GM21515 (cell line): ENCODE data around the gene ST3GAL3.

Source experiments
- ATAC-seq: cut with Tn5 transposase; IDR thresholded peaks from one replicate; pipeline ENCODE4 v1.9.1; 2021; ENCODE audit not compliant: unreplicated experiment

The ST3GAL3 gene, protein sequence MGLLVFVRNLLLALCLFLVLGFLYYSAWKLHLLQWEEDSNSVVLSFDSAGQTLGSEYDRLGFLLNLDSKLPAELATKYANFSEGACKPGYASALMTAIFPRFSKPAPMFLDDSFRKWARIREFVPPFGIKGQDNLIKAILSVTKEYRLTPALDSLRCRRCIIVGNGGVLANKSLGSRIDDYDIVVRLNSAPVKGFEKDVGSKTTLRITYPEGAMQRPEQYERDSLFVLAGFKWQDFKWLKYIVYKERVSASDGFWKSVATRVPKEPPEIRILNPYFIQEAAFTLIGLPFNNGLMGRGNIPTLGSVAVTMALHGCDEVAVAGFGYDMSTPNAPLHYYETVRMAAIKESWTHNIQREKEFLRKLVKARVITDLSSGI

DNA sequence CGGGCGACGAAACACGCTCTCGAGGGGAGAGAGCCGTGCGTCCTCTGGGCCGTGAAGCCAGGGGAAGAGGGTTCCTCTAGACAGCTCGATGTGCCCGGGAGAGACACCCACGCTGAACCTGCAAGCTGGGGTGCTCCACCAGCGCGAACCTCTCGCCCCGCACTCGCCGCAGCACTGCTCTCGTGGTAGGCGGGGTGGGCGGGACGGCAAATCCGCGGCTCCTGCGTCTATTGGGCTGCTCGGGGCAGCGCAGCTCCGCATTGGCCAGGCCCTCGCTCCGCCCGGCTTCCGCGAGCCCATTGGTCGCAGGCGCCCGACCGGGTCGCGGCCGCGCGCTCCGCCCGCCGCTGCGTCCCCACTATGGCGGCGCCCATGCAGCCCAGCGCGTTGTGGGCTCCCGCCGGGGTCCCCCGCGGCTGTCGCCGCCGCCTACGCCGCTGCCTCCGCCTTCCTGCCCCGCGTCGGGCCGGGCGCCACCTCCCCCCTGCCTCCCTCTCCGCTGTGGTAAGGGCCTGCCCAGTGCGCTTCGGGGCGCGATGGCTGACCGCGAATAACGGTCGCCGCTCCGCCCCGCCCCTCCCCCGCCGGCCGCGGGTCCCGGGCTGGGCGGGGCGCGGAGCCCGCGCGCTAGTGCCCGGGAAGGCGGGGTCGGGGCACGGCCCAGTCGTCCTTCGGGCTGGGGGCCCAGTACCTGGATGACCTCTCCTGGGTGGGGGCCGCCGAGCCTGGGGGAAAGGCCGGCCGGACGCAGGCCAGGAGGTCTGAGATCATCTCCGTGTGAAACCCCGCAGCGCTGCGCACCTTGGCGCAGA lies at the start of gene ST3GAL3:
Gene ST3GAL3 (plus strand): TSS at position 347 of the 812 bp plus-strand sequence. CDS start 28,727 bp downstream, outside the sequence.
- peak; percentile 89 for ATAC-seq

DNA sequence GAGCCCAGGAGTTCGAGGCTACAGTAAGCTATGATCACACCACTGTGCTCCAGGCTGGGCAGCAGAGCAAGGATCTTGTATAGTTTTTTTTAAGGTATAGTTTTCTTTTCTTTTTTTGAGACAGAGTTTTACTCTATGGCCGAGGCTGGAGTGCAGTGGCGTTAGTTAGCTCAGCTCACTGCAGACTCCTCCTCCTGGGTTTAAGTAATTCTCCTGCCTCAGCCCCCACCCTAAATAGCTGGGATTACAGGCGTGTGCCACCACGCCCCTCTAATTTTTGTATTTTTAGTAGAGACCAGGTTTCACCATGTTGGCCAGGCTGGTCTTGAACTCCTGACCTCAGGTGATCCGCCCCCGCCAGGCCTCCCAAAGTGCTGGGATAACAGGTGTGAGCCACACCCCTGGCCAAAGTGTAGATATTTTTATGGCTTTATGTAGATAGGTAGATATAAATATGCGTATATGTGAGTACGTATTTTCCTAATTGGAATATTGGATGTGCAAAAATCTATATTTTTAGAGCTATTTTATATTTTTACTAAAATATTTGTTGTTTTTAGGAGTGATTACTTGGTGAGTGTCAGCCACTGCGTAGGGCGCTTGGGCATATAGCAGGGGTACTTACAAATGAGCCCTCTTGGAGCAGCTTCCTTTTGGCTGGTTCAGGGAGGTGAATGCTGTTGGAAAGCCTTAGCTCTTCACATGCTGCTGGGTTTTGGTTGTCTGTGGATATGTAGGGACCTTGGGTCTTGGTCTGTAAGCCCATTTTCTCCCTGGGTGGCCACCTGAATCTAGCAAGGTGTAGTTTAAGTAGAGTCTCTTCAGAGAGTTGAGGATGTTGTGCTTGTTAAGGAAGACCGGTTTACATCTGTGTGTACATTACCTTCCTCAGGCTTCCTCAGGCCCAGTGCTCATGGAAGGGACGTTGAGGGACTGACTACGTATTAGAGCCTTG lies 47.8 kb upstream of the ST3GAL3 start:
- ATAC-seq, result no peak

DNA sequence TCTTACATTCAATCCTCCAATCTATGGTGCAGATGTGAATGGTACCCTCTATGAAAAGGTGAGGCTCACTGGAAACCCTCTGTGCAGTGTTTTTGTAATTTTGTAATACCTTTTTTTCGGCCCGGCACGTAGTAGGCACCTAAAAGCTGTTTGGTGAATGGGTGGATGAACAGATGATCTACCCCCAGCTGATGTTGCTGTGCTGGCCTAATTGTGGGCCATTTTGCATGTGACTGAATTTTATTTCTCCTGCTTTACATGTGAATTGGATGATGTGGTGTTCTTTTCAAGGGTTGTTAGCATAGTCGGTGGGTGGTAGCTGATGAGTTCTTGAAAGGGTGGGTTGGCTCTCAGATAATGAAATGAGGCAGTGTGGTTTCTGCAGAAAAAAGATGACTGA lies 47.0 kb upstream of the ST3GAL3 start:
- ATAC-seq, result no peak

DNA sequence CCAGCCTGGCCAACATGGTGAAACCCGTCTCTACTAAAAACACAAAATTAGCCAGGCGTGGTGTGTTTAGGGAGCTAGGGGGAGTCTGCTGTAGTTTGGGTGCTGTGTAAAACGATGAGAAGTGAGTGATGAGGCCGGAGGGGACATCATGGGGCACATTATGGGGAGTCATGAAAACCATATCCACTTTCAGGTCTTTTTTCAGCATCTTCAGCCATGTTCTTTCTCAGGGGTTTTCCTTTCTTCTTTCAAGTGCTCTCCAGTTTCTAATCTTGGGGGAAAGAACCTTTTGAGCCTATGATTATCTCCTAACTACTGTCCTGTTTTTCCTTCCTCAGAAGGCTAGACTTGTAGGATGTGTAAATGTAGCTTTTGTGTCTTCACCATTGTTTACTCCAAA lies 43.0 kb upstream of the ST3GAL3 start:
- no peak for ATAC-seq

DNA sequence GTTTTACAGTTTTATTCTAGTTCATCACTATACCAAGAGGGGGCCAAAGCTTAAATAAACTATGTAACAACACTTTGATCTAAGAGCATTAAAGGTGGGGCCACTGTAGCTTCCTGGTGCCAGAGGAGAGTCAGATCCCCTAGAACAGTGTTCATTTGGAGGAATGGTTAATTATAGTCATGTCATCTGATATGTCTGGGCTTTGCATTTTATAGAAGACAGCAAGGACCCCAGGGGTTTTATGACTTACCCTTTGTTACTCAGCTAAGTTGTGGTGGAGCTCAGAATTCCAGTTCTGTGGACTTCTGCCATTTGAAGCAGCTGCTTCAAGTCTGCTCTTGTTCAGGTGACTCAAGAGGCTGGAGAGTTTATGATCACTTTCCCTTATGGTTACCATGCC lies 40.7 kb upstream of the ST3GAL3 start:
- no peak for ATAC-seq

DNA sequence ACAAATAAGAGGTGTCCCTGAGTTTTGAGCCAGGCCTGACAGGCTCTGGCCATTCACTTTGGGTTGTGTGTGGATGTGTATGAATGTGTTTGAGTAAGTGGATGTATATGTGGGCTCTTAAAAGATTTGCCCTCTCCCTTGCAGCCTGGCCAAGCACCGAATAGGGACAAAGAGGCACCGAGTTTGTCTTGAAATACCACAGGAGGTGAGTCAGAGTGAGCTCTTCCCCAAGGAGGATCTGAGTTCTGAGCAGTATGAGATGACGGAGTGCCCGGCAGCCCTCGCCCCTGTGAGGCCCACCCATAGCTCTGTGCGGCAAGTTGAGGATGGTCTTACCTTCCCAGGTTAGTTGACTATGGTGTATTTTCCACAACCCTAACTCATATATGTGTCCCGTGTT lies 38.4 kb upstream of the ST3GAL3 start:
- ATAC-seq, result no peak

DNA sequence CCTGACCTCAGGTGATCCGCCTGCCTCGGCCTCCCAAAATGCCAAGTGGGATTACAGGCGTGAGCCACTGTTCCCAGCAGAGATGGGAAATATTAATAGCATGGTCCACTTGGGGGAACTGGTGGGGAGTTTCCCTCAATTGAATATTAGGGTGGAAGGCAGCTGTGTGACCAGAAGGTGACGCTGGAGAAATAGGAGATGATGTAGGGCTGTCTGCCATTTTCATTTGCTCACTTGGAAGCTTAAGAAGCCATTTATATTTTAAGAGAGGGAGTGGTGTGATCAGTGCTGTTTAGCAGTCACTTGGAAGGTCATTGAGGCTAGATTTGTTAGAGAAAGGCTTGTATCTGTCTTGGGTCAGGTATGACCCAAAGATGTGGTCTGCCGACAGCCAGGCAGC lies 37.5 kb upstream of the ST3GAL3 start:
- ATAC-seq, result no peak

DNA sequence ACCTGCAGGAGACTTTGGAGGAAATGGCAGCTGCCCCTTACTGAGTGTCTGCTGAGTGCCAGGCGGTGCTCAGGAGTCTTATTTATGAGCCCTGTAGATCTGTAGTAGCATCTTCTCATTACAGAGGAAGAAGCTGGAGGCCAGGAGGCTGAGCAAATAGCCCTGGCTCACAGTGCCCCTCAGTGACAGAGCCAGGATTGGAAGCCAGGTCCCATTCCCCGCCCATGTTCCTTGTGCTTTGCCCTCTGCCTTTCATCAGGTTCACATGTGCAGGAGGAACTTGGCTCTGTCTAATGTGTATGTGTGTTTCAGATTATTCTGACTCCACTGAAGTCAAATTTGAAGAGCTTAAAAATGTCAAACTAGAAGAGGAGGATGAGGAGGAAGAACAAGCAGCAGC lies 36.1 kb upstream of the ST3GAL3 start:
- ATAC-seq, result no peak

DNA sequence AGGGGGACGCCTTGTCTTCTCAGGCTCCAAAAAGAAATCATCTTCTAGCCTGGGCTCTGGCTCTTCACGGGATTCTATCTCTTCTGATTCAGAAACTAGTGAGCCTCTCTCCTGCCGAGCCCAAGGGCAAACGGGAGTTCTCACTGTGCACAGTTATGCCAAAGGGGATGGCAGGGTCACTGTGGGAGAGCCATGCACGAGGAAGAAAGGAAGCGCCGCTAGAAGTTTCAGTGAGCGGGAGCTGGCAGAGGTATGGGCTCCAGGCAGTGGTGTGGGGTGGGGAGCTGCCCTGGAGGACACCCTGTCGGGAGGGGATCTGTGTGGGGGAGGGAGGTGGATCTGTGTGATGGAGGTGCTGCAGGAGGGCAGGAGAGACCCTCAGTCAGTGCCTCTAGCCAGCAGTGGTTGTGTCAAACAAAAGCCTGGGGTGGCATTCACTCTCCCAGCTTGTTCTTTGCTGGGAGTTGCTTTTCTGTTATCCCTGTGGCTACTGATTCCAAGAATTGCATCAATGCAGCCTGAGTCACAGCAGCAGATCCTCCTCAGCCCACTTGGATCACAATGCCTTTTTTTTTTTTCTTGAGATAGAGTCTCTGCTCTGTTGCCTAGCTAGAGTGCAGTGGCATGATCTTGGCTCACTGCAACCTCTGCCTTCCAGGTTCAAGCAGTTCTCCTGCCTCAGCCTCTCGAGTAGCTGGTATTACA lies 35.6 kb upstream of the ST3GAL3 start:
- no peak for ATAC-seq

DNA sequence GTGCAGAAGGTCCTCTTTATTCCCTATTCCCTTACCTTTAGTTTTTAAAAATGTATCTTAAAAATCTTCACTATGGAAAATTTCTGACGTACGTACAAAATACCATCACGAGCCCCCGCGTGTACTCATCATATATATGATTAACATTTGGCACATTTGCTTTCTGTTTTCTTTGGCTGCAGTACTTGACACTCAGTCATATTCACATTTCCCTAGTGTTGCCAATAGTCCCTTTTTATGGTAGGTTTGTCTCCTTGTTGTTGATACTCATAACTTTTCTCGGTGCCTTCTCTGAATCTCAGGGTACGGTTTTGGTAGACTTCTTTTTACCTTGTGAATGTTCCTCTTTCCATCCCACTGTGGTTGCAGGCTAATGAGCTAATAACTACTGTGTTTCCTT lies 34.1 kb upstream of the ST3GAL3 start:
- ATAC-seq, result no peak

DNA sequence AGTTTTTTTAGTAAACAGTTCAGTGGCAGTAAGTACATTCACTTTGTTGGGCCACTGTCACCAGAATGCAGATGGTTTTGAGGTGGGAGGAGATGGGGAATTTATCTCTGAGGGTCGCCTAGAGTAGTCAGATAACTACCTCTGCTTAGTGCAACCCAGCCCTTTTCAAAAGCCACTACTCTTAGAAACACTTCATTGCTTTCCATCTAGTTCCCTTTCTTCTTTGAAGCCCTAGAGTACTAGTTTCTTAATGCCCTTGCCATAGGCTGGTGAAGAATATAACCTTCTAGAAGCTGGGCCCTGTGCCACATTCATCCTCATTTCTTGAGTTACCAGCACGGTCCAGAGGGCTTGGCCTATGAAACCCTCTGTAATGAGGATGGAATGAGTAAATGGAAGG lies 28.4 kb upstream of the ST3GAL3 start:
- no peak for ATAC-seq

DNA sequence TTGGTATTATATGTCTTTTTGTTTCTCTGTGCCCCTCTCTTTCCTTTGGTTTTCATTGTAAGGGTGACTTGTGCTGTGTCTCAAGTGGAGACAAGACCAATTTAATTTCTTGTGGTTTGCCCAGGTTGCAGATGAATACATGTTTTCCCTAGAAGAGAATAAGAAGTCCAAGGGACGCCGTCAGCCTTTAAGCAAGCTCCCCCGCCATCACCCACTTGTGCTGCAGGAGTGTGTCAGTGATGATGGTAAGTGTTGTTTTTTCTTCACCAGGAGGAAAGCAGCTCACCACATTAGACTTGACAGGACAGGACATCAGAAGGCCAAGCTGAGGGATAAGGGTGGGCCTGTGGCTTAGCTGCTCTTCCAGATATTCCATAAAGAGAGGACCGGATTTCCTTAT lies 23.8 kb upstream of the ST3GAL3 start:
- no peak for ATAC-seq

DNA sequence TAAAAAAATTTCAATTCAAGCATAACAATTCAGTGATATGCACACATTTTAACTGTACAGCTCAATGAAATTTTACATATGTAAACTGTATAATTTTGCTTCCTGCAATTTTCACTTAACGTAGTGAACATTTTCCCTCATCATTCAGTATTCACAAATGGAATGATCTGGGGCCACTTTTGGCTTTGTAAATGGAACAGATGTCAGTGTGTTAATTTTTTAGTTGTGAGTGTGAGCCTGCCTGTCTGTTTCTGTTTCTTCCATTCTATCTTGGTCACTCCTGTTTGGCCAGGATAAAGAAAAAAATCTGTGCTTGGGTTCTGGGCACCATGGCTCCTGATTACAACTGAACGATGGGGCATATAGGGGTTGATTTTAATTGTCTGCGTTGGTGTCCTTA lies 20.5 kb upstream of the ST3GAL3 start:
- ATAC-seq, result no peak

DNA sequence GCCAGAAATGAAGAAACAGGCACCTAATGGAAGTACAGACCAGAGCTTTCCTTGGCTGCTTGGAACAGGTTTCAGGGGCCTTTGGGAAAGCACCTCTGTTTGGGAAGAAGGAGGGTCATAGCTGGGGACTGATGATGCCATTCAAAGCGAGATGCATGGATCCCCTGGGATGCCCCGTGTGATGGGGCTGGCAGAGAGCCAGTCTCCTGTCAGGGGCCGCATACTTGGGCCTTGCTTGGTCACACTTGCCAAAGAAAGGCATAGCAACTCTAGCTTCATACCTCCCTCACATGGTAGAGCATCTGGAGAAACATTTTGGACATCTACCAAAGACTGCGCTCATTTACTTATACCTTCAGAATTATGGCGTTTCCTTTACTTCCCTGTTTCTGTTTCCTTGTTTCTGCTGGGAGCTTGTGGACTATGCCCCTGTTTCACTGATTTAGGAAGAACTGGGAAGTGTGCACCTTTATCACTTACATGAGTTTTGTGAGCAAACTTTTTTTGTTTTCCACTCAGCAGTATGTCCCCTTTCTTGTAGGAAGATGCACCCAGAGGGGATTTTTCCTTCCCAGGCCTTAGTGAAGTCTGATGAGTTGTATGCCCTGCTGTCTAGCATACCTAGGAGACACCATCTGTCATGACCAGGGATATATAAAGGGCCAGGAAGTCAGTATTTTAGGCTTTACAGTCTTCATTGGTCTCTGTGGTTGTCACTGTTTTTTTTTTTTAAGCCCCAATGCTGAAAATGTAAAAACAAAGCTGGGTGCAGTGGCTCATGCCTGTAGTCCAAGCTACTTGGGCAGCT lies 19.8 kb upstream of the ST3GAL3 start:
- ATAC-seq, result no peak

DNA sequence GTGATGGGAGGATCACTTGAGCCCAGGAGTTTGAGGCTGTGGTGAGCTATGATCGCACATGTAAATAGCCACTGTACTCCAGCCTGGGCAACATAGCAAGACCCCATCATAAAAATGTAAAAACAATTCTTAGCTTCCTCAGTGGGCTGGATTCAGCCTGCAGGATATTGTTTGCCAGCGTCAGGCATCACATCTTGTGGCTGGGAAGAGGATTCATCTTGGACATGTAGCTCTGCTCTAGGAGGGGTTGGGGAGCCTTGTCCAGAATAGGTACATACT lies 19.3 kb upstream of the ST3GAL3 start:
- no peak for ATAC-seq

DNA sequence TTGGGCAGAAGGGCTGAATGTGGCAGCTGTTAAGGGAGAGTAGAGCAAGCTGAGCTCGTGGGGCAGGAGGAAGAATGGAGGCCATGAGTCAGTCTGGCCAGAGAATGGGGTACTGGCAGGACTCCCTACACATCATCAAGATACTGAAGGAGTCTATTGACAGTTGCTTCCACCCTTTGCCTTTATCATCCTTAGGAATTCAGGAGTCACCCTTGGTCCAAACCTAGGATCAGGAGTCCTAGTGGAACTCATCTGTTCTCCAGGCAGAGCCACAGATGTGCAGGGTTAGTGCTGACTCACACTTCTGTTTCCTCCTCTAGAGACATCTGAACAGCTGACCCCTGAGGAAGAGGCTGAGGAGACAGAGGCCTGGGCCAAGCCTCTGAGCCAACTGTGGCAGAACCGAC lies 18.7 kb upstream of the ST3GAL3 start:
- no peak for ATAC-seq

DNA sequence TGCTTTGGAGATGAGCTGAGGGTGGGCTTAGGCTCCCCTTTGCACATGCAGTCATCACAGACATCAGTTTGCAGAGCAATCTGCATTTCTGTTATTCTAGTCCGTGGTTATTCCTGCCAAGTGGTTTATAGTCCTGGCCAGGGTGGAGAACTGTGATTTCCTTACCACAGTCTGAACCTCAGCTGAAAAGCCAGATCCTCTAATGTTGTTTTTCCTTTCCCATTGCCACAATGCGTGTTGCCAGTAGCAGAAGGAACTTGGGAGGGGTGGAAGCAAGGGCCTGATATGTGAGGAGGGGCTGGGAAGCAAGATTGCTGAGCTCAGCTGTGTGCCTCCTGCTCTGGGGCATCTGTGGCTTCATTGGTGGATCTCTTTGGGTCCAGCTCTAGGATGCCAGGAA lies 18.0 kb upstream of the ST3GAL3 start:
- ATAC-seq, result no peak

DNA sequence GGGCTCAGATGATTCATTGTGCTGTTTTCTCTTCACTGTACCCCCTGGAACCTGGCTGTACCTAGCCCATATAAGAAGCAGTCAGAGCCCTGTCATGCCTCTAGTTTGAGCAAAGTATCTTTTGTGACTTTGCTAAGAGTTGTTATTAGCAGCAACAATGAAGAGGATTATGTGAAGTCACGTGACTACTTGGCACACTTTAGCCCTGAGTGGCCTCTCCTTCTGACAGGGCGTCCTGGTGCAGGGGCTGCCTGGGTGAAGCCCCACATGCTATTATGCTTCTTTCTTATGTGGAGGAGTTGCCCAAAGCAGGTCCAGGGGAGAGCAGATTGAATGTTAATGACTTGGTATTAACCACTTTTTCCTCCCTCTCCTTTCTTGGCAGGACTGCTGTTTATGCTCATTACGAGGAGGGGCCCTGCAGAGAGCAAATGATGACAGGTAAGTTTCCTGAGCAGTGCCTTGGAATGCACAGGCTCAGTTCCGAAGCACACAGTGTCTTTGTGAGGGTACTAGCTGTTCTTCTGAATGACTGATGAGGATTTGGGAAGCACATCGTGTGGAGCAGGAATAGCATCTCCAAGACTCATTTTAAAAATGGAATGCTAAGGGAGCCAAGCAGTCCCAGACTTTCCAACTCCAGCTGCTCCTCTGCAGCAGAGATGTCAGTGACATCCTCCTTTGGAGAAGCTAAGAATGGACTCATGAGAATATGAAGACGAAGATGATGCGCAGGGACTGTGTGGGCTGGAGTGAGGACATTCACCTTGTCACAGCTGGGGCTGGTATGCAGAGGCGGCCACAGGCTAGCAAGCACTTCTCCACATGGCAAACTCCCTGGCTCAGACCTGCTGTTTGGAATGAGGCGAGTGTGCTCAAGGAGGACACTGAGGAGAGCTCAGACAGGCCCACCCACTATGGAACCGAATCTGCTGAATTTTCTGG lies 15.2 kb upstream of the ST3GAL3 start:
- ATAC-seq, result no peak

DNA sequence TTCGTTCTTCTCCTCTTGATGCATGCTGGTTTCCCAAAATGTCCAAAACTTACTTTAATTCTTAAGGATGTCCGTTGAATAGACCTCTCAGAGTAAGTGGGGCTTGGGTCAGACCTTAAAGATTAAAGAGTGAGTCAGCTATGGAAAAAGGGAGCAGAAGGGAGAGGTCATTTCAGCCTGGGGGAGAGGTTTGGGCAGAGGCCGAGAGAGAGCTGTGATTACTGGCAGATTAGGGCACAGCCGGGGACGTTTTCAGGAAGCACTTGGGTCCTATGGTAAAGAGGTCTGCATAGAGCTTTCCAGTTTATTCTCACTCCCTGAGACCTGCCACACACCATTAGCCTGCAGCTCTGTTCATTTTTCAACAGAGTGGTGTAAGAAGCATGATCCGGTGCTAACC lies 14.0 kb upstream of the ST3GAL3 start:
- ATAC-seq, result no peak
